ENCODE data around the gene YKT6.
"Not testable (repeated sequence)": the region's sequence is repeated elsewhere in the genome, so short reads cannot be mapped to it uniquely, and the experiment has no call there.

Gene YKT6

DNA sequence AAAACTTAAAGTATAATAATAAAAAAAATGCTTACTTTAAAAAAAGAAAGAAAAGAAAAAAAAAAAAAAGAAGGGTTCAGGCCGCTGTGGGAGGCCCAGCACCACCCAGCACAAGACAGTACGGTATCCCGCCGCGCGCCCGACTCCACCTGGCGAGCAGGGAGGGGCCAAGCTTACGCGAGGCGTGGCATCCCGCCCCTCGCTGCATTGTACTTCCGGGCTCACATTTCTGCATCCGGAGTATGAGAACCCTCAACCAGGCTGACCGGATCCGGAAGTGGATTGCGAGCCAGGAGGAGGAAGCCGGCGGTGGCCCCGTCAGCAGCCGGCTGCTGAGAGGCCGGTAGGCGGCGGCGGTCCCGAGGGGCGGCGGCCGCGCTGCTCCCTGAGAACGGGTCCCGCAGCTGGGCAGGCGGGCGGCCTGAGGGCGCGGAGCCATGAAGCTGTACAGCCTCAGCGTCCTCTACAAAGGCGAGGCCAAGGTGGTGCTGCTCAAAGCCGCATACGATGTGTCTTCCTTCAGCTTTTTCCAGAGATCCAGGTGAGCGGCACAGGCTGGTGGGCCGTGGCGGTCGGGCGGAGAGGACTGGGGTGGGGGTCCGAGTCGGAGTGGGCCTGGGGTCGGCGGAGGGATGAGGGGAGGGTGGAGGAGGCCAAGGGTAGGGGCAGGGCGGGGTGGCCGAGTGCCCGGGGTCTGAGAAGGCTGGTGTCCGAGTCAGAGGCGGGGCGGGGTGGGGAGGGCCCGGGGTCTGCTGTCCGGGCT is at the start of gene YKT6:
YKT6 (plus strand) TSS at position 280 of the 763 bp plus-strand sequence; CDS start at position 438, 158 bp downstream.
- peak; percentile 99 for DNase-seq

DNA sequence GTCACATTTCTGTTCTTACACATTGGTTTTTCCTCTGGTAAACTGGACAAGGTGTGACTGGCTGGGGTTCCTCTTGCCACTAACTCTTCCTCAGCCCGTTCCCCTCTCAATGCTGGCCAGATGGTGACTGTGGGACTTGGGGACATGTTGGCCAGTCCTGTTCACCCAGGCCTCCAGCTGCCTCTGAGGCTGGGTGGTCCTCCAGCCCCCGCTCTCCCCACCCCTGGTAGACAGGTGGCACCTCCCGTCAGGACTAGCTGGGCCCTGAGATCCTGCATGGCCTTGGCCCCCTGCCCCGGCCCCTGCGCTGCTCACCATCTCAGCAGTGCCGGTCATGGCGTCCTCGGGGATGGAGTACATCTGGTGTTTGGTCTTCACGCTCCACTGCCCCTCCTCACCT is 48.8 kb upstream of the YKT6 start:
- DNase-seq, result no peak

DNA sequence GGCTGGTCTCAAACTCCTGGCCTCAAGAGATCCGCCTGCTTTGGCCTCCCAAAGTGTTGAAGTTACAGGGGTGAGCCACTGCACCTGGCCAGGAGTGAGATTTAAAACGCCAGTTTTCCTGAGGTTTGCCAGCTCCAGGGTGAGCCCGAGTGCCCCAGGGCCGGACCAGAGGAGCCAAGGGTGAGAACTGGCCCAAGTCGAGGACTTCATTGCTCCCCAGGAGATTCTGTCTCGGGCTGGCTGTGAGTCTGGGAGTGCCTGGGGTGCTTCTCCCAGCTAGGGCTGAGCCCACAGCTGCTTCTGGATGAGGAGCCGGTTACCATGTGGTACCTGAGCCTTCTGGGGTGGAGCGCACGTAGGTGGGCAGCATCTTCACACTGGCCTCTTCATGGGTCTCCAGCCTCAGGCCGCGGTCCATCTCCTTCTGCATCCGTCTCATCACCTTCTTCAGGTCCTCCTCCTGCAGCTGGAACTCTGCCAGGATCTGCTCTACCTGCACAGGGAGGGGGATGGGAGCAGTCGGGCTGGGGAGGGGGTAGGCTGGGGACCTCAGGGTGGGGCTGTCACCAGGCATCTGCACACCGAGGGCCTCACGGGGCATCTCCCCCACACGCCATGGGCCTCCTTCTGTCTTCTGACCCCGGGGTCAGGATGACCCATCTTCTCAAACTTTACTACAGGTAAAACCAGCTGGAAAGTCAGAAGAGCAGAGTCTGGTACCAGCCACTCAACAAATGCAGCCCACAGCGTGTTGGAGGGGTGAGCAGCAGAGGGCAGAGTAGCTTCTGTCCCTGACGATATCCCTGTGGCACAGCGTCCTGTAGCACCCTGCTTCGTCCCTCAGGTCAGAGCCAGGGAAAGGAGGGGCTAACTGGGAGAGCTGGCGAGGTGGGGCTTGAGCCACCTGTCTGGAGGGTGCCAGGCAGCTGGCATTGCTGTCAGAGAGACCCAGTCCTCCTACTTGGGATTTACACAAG is 47.5 kb upstream of the YKT6 start:
- DNase-seq, result no peak

DNA sequence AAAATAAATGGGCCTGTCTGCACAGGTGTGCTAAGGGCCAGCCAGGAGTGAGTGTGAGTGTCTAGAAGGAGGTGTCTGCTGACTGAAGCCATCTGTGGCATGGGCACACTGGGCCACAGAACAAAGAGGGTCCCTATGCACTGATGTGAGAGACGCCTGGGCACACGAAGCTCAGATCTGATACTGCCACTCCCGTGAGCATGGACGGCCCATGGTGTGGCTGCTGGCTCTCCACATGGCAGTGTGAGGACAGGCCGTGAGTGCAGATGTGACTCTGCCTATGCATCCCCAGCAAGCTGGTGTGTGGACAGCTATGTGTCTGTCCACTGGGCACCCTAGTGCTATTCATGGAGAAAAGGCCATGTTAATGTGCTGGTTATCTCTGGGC is 46.8 kb upstream of the YKT6 start:
- no peak for DNase-seq

DNA sequence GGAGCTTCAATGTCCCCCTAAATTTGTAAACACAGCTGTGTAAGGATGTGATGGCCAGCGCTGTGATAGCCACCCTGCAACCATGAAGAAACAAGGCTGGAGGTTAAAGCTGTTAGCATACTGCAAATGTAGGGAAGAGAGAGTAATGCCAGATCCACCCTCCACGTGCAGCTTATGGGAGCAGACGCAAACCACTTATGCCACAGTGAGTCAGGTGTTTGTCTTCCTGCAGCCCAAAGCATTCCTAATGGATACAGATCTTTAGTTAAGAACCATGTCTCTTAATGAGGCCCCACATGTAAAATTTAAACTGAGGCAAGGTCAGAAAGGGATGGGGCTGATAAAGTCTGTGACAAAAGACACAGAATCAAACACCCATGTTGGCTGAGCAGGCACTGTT is 46.1 kb upstream of the YKT6 start:
- DNase-seq, result no peak

DNA sequence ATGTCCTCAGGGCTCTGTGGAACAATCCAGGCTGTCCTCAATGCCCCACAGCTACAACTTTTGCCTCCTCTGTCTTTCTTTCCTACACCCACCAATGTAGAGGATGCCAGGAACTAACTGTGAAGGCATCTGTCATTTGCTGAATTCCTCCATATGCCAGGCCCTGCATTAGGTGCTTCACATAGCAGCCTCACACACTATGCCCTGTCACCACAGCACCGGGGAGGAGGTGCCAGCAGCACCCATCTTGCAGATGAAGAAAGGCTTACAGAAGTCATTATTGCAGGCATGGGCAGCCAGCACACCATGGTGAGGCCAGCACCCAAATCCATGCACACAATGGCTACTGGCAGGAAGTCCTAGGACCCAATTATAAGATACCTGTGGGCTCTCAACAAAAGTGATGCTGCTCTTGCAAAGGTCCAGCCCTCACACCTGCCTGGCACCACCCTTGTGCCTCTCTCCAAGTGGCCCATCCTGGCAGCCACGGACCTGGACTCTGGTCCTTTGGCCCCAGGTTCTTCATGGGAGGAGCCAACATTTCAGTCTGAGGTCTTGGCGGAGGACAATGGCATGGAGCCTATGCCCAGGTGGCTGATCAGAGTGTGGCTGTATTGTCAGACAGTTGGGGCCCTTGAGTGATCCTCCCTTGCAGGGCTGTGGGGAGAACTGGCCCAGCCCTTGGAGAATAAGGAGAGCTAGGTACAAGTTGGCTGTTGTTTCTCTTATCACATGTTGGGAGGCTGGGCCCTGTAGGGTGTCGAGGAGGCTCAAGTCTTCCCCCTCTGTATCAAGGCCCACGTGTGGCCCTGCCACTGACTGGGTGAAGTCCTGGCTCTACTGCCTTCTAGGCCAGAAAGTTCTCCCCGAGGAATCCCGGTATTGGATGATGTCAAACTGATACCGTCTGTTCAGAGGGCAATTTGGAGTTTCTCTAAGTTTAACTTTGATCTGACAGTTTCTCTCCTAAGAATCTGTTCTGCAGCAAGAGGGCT is 45.3 kb upstream of the YKT6 start:
- DNase-seq, result no peak

DNA sequence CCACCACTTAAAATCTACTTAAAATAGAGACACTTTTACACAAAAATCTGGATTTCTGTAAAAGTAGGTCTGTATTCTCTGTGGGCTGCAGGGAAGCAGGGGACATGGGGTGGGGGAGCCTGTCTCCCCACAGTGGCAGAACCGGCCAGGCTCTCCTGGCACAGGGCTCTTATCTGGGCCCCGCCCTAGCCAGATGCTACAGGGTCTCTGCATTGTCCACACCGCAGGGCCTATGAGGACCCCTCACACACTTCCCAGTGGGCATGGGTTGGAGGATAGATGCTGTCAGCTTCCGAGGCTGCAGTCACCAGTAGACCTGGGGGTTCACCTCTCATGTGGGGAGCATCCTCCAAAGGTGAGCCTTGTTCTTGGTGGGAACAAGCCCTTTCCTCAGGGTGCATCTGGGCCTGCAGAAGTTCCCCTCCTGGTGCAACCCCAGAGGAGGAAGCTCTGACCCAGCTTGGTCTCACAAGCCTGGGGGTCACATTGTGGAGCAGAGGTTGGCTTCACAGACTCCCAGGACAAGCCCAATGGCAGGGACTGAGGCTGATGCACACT is 44.2 kb upstream of the YKT6 start:
- DNase-seq, result no peak

DNA sequence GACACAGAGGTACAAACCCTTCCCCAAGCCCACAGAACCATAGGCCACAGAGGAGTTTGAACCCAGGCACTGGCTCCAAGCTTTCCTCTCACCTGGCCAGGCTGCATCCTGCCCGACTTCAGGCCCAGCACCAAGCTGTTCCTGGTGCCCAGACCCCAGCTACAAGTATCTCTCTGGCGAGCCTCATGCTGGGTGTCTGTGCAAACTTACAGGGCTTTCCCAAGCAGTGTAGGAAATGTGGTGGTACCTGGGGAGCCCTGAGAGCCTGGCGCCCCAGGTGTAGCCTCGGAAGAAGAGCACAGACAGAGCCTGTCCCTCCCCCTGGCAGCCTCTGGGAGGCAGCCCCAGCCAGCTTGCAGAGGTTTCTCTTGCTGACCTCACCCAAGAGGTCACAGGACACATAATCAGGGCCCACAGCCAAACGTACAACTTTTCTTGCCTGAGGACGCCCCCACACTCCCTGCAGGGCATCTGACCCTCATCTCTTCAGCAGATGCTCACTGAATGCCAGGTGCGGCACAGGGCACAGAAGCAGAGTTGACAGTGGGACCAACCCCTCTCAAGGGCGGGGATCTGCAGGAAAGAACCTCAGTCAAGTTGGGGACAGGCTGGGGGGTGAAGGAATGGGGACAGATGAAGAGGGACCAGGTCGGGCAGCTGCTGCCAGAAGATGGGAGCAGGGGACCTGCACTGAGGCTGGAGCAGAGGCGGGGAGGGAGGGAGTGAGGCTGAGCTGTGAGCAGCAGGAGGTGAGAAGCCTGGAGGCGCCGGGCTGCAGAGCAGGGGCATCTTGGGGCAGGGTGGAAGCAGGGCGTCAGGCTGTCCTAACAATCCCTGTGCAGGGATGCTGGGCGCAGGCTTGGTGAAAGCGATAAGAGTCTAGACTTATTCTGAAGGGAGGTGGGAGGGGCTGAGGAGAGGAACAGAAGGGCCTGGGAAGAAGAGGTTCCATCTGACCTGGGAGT is 43.4 kb upstream of the YKT6 start:
- DNase-seq, result no peak

DNA sequence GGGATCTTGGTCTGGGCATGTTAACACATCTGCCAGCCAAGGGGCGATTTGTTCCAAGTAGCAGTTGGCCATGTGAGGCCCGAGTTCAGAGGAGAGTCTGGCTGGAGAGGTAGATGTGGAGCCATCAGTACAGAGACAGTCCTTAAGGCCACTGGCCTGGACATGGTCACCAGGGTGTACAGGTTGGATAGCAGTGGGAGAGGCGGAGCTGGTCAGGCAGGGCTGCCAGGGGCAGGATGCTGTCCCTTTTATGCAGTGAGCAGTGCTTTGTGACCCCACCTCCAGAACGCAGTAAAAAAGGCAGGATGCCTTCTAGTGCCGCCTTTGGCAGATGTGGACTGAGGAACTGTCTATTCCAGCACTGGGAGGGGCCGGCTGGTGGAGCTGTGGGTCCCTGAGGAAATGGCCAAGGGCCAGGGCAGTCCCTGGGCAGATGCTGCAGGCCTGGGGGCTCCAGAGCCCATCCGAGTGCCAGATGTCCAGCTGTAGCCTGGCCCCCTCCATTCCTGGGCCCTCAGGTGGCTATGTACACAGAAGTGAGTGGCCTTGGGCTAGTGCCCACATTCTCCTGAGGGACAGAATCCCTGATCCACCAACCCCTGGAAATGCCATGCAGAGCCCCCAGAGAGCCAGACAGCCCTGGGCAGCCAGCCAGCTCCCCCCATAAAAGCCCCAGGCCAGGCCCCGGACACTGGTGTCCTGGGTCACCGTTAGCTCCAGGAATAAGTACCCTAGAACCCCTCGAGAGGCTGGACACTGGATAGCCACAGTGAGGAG is 42.5 kb upstream of the YKT6 start:
- DNase-seq, result no peak

DNA sequence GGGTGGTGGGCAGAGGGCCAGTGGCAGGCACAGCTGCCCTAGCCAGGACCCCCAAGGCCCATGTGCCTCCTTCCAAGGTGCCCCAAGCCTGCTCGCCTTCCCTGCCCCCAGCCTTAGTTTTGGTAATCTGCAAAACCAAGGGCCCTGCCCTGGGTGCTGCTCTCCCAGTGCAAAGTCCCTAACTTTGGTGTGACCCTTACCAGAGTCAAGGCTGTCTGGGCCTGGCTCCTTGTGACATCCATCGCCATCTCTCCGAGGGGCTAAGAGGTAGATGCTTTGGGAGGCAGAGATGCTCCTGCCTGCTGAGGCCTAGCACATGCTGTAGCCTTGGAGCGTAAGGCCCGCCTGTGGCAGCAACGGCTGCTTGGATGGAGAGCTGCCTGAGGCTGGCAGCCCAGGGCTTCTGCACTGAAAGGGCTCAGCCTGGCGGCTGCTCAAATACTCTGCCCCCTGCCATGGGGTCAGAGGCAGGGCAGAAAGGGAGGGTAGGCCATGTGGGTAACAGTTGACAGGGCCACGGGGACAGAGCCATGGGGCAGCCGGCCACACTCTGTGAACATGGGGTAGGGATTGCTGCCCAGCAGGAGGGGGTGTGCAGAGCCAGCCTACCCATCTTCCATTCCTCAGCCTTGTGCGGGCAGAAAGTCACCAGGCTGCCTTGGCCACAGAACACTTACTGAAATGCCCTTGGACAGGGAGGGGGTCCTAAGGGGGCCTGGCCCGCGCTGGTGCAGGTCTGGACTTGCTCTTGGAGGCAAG is 41.7 kb upstream of the YKT6 start:
- DNase-seq, result no peak

DNA sequence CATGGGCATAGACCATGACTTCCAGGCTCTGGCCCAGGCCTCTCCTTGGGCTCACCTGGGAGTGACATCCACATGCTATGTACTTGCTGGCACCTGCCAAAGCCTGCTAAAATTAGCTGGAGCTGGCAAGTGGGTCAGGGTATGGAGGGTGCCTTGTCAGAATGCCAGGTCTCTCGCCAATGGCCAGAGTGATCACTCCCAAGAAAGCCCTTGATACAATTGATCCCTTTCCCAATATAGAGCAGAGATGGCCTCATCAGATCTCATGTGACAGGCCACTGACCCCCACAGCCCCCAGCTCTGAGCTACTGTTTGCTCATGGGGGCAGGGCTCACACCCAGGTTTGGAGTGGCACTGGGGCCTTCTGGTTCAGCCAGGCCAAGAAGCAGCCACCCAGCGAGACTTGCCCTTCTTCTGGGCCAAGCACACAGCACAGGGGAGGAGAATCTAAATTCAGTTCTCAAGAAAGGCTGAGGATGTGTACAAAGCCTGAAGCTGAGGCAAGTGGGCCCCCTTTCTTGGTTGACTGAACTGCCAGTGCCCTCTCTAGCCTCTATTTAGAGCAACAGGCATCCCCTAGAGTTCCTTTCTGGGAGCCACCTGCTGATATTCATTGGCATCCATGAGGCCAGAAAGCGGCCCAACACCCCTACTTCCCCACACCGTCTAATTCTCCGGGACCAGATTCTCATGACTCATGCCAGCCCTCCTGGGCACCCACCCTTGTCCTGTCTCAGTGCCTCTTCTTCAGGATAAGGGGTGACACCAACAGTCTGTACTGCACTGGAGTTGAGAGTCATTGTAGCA is 40.8 kb upstream of the YKT6 start:
- DNase-seq, result no peak

DNA sequence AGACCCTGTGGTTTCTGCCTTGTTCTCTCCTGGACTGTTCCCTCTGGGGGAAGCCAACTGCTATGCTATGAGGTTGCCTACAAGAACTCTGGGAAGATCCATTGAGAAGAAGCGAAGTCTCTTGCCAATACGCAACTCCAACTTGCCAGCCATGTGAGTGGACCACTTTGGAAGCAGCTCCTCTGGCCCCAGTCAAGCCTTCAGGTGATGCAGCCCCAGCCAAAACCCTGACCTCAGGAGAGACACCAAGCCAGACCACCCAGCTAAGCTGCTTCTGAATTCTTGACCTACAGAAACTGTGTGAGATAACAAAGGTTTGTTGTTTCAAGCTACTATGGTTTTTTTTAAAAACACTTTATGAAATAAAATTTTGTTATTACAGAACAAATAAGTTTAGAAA is 39.4 kb upstream of the YKT6 start:
- no peak for DNase-seq

DNA sequence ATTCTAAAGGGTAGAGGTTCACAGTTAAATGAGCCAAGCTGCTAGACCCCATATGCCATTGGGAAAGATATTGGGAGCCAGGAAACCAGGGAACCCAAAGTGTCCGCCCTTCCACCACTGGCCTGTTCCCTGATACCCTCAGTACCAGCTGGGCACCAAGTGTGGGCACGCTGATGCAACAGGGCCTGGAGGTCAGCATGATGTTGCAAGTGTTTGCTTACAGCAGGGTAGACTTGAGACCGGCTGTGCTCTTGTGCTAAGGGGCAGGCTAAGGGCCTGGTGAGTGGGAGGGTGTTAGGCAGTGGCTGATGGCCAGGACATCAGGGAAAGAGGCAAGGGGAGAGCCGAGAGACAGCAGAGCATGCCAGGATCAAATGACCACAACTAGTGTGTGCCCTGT is 38.6 kb upstream of the YKT6 start:
- DNase-seq, result no peak

DNA sequence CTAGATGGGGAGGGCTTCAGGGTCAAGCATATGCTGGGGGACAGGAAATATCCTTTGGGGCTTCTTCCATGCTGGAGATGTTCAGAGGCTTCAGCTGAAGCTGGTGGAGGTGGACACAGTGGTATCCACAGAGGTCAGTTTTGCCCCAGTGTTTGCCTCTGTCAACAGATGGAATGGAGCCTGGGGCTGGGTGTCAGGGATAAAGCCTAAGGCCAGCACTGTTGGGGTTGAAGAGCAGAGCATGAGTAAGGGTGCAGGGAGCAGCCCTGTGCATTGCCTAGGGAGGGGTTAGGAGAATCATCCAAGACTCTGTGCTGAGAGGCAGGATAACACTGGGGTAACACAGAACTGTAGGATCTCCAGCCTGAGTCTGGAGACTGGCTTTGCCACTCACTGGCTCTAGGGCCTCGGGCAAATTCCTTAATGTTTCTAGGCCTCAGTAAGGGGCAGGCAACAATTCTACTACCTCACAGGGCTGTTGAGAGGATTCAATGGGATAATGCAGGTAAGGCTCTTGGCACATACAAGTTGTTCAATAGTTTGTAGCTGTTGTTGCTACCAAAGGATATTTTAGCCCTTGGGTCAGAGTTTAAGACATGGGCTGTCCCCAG is 37.9 kb upstream of the YKT6 start:
- peak; percentile 59 for DNase-seq

DNA sequence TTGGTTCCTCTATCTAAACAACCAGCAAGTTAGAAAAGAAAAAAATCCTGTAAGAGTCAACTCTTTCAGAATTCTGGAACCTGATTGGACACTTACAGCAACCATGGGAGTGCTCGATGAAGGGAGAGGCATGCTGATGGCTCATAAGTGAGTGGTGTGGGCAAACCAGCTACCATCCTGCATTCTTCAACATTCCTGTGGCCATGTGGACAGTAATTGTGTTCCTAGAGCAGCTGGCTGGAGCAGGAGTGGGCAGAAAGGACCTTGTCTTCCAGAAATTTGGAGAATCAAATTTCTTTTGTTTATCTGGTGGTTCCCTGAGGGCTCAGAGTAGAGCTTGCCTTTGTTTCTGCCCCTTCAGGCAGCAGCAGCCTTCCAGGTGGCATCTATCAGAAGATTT is 37.2 kb upstream of the YKT6 start:
- peak; percentile 94 for DNase-seq

DNA sequence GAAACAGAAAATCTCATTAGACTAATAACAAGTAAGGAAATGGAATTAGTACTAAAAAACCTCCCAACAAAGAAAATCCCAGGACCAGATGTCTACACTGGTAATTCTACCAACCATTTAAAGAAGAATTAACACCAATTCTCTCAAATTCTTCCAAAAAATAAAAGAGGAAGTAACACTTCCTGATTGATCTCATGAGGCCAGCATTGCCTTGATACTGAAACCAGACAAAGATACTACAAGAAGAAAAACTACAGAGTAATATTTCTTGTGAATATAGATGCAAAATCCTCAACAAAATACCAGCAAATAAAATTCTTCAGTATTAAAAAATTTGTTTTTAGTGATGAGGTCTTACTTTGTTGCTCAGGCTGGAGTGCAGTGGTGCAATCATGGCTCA is 32.9 kb upstream of the YKT6 start:
- no peak for DNase-seq

DNA sequence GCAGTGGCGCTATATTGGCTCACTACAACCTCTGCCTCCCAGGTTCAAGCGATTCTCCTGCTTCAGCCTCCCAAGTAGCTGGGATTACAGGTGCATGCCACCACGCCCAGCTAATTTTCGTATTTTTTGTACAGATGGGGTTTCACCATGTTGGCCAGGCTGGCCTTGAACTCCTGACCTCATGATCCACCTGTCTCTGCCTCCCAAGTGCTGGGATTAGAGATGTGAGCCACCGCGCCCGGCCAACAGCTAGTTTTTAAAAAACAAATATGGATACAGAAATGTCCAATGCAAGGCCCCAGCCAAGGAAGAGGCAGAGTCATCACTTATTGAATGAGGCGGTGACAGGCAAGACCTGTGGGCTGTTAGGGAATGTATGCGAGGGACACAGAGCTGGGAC is 28.9 kb upstream of the YKT6 start:
- DNase-seq, result not testable (repeated sequence)

DNA sequence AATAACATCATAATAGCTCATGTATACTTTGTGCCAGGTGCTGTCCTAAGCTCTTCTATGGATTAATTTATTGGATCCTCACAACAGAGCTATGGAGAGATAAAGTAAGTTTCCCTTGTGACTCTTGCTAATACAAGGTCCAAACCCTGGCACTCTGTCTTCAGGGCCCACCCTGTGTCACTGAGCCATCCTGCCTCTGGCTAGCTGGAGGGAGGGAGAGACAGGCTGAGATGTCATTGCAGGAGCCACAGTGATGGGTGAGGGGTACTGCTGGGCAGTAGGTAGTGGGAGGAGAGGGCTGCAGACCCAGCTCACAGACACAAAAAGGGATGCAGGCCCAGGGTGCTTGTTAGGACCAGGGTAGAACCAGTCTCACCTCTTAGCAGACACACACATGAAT is 28.4 kb upstream of the YKT6 start:
- no peak for DNase-seq

All from NCI-H226 (cell line).